ENCODE data around the gene PXT1.

PXT1 gene

GRCh38 chr6:36345681-36346466, 96.8 kb downstream of the PXT1 start:
- no peak overlapping the region for H3K27ac ChIP-seq
- H3K27me3 ChIP-seq (ENCODE audit: insufficient read depth, low read depth, severe bottlenecking) = no peaks in the 10 kb centered on the region
- H3K4me3 ChIP-seq (ENCODE audit: low read depth, low read length) = no peak overlapping the region
- H3K36me3 ChIP-seq = no peaks in the 10 kb centered on the region
- DNase-seq = no peak
- TF ChIP-seq CTCF (IDR thresholded peaks at IDR 0.05; ENCODE audit: low read depth, low read length) = no peak
- no peaks in the 10 kb centered on the region for H3K9me3 ChIP-seq (ENCODE audit: severe bottlenecking)

- TF ChIP-seq CTCF (IDR thresholded peaks at IDR 0.05; ENCODE audit: low read depth, low read length) = no peak
Measured at GRCh38 chr6:36343109-36343680, 99.5 kb downstream of the PXT1 start.

GRCh38 chr6:36340618-36341454, 101.8 kb downstream of the PXT1 start:
- no peaks in the 10 kb centered on the region for H3K36me3 ChIP-seq
- DNase-seq = peak; percentile 87
- no peaks in the 10 kb centered on the region for H3K9me3 ChIP-seq (ENCODE audit: severe bottlenecking)
- H3K27me3 ChIP-seq (ENCODE audit: insufficient read depth, low read depth, severe bottlenecking) = no peaks in the 10 kb centered on the region
- no peak overlapping the region for H3K27ac ChIP-seq
- peak overlapping the region; percentile 5; the same call in 1 of the 2 replicates for H3K4me3 ChIP-seq (ENCODE audit: low read depth, low read length)
- peak; percentile 99 for TF ChIP-seq CTCF (IDR thresholded peaks at IDR 0.05; ENCODE audit: low read depth, low read length)

More at GRCh38 chr6:36343109-36343680, 99.5 kb downstream of the PXT1 start:
- Histone ChIP-seq H3K9me3 (ENCODE audit: severe bottlenecking) (no peaks in the 10 kb centered on the region), H3K36me3 (no peaks in the 10 kb centered on the region), H3K27me3 (ENCODE audit: insufficient read depth, low read depth, severe bottlenecking) (no peaks in the 10 kb centered on the region), H3K4me3 (ENCODE audit: low read depth, low read length) (no peak overlapping the region), H3K27ac (no peak overlapping the region)
- DNase-seq = no peak
